GM20000 (cell line): ENCODE results near the gene NELL1.

ENCODE experiments used
- DNase-seq: peaks from one replicate; pipeline ENCODE4 v3.0.0; 2012; ENCODE audit warnings: low spot score
- CTCF ChIP-seq: IDR thresholded peaks from 2 replicates; pipeline ENCODE4 v1.5.1; 2012; ENCODE audit warnings: mild to moderate bottlenecking, control low read depth; ENCODE audit errors: extremely low read depth, missing control alignments

The NELL1 gene

GRCh38 chr11:21037850-21038249 lies 368.5 kb downstream of the NELL1 start:
- no peak for TF ChIP-seq CTCF
- DNase-seq = no peak

GRCh38 chr11:21038801-21039200 lies 369.4 kb downstream of the NELL1 start:
- TF ChIP-seq CTCF = no peak
- no peak for DNase-seq

- no peak for TF ChIP-seq CTCF
These were observed 371.2 kb downstream of the NELL1 start for GRCh38 chr11:21040630-21041029.

GRCh38 chr11:21048626-21049025 lies 379.2 kb downstream of the NELL1 start:
- DNase-seq = no peak
- TF ChIP-seq CTCF = no peak

More at GRCh38 chr11:21040630-21041029, 371.2 kb downstream of the NELL1 start:
- no peak for DNase-seq

- DNase-seq = no peak
- no peak for TF ChIP-seq CTCF
These were observed 384.1 kb downstream of the NELL1 start for GRCh38 chr11:21053466-21053865.

- TF ChIP-seq CTCF = no peak
These were observed 387.3 kb downstream of the NELL1 start for GRCh38 chr11:21056644-21057043.

GRCh38 chr11:21059879-21060278 lies 390.5 kb downstream of the NELL1 start:
- no peak for DNase-seq
- no peak for TF ChIP-seq CTCF

More at GRCh38 chr11:21056644-21057043, 387.3 kb downstream of the NELL1 start:
- DNase-seq = no peak
